GM12801 (cell line): ENCODE results near the gene TFEB.

Experiments used
- CTCF ChIP-seq: IDR thresholded peaks from one replicate; pipeline ENCODE4 v1.5.1; 2011; ENCODE audit warnings: control low read depth; ENCODE audit not compliant: insufficient read length; ENCODE audit errors: extremely low read depth

Gene TFEB

DNA sequence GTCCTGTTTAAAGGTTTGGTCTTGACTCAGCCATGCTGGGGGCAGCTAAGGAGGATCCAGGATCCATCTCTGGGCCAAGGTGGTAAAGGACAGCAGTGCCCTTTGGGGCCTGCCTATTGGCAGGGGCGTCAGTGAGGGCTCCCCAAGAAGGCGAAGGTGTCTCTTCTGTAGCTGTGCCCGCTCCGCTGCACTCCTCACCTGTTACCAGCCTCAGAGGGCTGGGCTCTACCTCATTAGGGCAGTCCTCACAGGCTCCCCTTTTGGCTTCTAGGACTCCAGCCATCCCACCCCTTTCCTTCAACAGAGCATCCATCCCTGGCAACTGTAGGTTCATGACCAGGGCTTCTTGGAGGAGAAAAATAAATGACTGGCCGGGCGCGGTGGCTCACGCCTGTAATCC lies 34.0 kb upstream of the TFEB start:
- TF ChIP-seq CTCF: no peak

GRCh38 chr6:41768545-41769308 lies 33.3 kb upstream of the TFEB start:
- TF ChIP-seq CTCF: no peak

DNA sequence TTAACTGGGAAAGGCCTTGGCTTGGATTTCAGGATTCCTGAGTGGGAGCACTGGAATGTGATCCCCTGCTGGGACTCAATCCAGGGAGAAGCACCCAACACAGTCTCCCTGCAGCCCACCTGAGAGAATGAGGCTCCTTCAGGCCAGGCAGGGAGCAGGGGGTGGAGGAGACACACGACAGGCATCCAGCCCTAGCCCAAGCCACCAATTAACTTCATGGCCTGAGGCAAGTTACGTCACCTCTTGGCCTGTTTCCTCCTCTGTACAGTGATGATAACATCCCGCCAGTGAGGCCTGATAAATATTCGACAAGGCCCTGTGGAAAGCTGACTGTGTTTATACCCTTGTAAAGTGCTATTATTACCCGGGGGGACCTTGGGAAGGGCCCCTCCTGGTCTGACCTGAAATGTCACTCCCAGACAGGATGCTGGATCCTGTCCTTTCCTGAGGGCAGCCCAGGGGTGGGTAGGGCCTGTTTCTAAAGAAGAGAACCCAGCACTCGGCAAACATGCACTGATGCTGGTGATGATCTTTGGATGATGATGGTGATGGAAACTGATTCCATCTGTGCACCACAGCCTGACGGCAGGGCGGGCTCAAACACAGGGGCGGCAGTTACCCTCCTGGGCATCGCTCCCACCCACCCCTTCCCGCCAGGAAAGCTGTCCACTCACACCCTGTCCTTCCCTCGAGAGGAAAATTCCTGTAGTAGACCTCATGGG lies 31.9 kb upstream of the TFEB start:
- no peak for TF ChIP-seq CTCF

DNA sequence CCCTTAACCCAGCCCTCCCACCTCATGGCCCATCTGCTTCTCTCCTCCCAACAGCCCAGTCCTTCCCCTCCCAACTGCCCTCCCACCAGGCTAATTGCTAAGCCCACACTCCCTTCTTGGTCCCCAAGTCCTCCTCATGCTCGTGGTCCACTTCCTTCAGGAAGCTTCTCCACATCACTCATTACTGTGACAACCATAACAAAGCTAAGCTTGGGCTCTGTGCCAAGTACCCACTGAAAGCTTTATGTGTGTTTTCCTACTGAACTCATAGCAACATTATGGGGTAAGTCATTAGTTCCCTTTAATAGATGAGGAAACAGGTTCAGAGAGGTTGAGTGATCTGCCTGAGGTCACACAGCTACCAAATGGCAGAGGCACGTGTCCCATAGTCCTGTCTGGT lies 28.1 kb upstream of the TFEB start:
- TF ChIP-seq CTCF: no peak

GRCh38 chr6:41759905-41760579 lies 24.6 kb upstream of the TFEB start:
- TF ChIP-seq CTCF: no peak

DNA sequence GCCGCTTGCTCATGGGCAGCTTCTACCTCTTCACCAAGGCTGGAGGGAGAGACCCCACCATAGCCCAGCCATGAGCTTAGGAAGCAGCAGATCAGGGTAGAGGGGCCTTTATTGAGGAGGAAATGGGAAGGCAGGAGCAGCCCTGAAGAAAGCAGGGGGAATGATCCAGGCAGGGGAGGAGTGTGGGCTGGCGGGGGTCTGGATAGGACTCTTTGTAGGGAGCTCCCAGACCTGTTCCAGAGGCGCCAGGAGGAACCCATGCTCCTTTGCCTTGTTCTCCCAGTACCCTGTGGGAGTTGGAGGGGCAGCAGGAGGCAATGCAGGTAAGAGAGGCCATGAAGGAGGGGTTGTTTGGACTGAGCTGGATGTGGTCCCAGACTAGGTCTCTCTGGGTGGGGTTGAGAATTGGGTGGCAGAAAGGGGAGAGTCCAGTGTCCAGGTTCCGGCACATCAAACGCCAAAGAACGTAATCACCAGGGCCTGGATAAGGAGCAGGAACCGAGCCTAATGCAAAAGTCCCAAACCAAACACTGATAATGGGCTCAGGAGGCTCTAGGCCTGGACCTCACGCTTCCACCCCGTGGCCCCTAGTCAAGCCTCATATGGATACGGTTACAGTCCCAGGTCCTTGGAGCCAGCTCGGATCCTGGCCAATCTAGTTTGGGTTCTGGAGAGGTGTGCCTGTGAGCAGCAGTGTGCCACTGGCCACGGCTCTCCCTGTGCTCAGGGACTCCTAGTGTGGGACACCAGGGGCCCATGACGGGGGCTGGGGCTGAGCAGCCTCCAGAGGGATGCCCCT lies 23.9 kb upstream of the TFEB start:
- TF ChIP-seq CTCF: no peak

DNA sequence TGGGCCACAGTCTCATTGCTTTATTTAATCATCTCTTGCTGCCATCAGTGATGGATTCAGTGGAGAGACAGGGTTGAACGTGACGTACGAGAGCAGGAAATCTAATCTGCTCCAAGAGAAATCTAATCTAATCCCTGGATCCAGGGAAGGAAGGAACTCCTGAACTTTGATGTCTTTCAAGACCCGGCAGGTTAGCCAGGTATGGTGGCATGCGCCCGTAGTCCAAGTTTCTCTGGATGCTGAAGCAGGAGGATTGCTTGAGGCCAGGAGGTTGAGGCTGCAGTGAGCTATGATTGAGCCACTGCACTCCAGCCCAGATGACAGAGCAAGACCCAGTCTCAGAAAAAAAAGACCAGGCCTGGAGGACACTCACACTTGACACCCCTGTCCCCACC lies 23.2 kb upstream of the TFEB start:
- no peak for TF ChIP-seq CTCF
